ENCODE results near the gene ABHD12B.

The ABHD12B gene

GRCh38 chr14:50871914-50872732, at the start of gene ABHD12B:
Gene ABHD12B (plus strand): TSS chr14:50872053. CDS start chr14:50872175, 122 bp downstream.
- DNase-seq: no peak

- DNase-seq: no peak
Measured at GRCh38 chr14:50822501-50823042, 49.3 kb upstream of the ABHD12B start.

GRCh38 chr14:50823051-50823761, 48.6 kb upstream of the ABHD12B start:
- DNase-seq: no peak

GRCh38 chr14:50823762-50824636, 47.9 kb upstream of the ABHD12B start:
- no peak for DNase-seq

GRCh38 chr14:50825307-50825706, 46.5 kb upstream of the ABHD12B start:
- DNase-seq: no peak

GRCh38 chr14:50826681-50827080, 45.2 kb upstream of the ABHD12B start:
- DNase-seq: no peak

- DNase-seq: peak; percentile 26
Measured at GRCh38 chr14:50828721-50829488, 42.9 kb upstream of the ABHD12B start.

- no peak for DNase-seq
Measured at GRCh38 chr14:50829489-50830043, 42.3 kb upstream of the ABHD12B start.

GRCh38 chr14:50830044-50830931, 41.6 kb upstream of the ABHD12B start:
- peak; percentile 37 for DNase-seq

- DNase-seq: peak; percentile 79
Measured at GRCh38 chr14:50830932-50831725, 40.7 kb upstream of the ABHD12B start, which contains the start of gene NIN. Gene NIN (minus strand): TSS chr14:50831162. CDS start chr14:50822056, 9,106 bp downstream.

- DNase-seq: no peak
Measured at GRCh38 chr14:50831726-50832168, 40.1 kb upstream of the ABHD12B start.

- DNase-seq: no peak
Measured at GRCh38 chr14:50832935-50833630, 38.8 kb upstream of the ABHD12B start.

GRCh38 chr14:50834802-50835276, 37.0 kb upstream of the ABHD12B start:
- no peak for DNase-seq

- peak; percentile 9 for DNase-seq
Measured at GRCh38 chr14:50835280-50835679, 36.6 kb upstream of the ABHD12B start.

GRCh38 chr14:50836515-50836914, 35.3 kb upstream of the ABHD12B start:
- DNase-seq: no peak

- no peak for DNase-seq
Measured at GRCh38 chr14:50837271-50837670, 34.6 kb upstream of the ABHD12B start.

- DNase-seq: no peak
Measured at GRCh38 chr14:50837850-50838470, 33.9 kb upstream of the ABHD12B start.

- DNase-seq: no peak
Measured at GRCh38 chr14:50839048-50839447, 32.8 kb upstream of the ABHD12B start.
